Activated CD4-positive, alpha-beta memory T cell treated with anti-CD3 and anti-CD28 coated beads for 36 hours (primary cell): ENCODE data around the gene SDHAF1. TPM values are rescaled to one million over a fixed set of nuclear protein-coding genes. Genes with fewer than 3 reads are reported as not detected.

Experiments
- CTCF ChIA-PET: fragments of 350-600 bp; sonication (Branson Sonifier 250); formaldehyde crosslinking; loops from one replicate; lab custom pipeline; 2021; ENCODE audit warnings: antibody characterized with exemption, inconsistent platforms; lab: Charles Lee
- POLR2A ChIA-PET: fragments of 350-600 bp; sonication (Branson Sonifier 250); formaldehyde crosslinking; loops from one replicate; lab custom pipeline; 2021; ENCODE audit warnings: antibody characterized with exemption; lab: Charles Lee
- DNase-seq: peaks from one replicate; pipeline ENCODE4 v3.0.0-alpha.2; 2020
- H3K27ac Mint-ChIP-seq: one replicate; pipeline ENCODE4 v1.8.0; 2021; ENCODE audit warnings: mixed read lengths
- H3K27me3 Mint-ChIP-seq: one replicate; pipeline ENCODE4 v1.8.0; 2021; ENCODE audit warnings: mixed read lengths
- H3K36me3 Mint-ChIP-seq: one replicate; pipeline ENCODE4 v1.8.0; 2021; ENCODE audit warnings: mixed read lengths
- H3K4me1 Mint-ChIP-seq: one replicate; pipeline ENCODE4 v1.8.0; 2021; ENCODE audit warnings: low read depth, mixed read lengths
- H3K4me3 Mint-ChIP-seq: one replicate; pipeline ENCODE4 v1.8.0; 2021; ENCODE audit warnings: mild to moderate bottlenecking, mixed read lengths
- H3K9me3 Mint-ChIP-seq: one replicate; pipeline ENCODE4 v1.8.0; 2021; ENCODE audit warnings: mixed read lengths
- intact Hi-C: fragments of 100-400 bp; cut with micrococcal nuclease; formaldehyde crosslinking; loops from one replicate; pipeline ENCODE4 v1.15.1; 2023
- total RNA-seq, 2 experiments: library from RNA; stranded (reverse); gene quantifications; one replicate each; pipeline ENCODE4 v1.2.3, GENCODE V29; 2021

Gene SDHAF1
- total RNA-seq, 2 experiments from 2014 or later: 15.8 to 18.9 TPM

- H3K36me3 Mint-ChIP-seq: no peaks in the 10 kb centered on the region
- DNase-seq: peak; percentile 69
- peaks cover 26% of the 10 kb centered on the region for H3K4me1 Mint-ChIP-seq
- no peaks in the 10 kb centered on the region for H3K27me3 Mint-ChIP-seq
- CTCF ChIA-PET: interaction anchor here (2.4 kb wide), 1 partner anchor 15 kb away, joined by 8 read pairs; the partner anchor contains the start of gene SDHAF1
- peak overlapping the region; percentile 45 for H3K4me3 Mint-ChIP-seq
- H3K27ac Mint-ChIP-seq: no peak overlapping the region
- no peaks in the 10 kb centered on the region for H3K9me3 Mint-ChIP-seq
- POLR2A ChIA-PET: interaction anchor here (0.9 kb wide), 1 partner anchor 45 kb away, joined by 3 read pairs; the partner anchor contains the start of gene THAP8
- intact Hi-C loops: no loop called here
Measured at GRCh38 chr19:36009220-36009619, 14.2 kb downstream of the SDHAF1 start.

GRCh38 chr19:36009633-36010379 lies 14.8 kb downstream of the SDHAF1 start:
- Mint-ChIP-seq H3K9me3 (no peaks in the 10 kb centered on the region), H3K4me3 (peak overlapping the region; percentile 45), H3K4me1 (peaks cover 31% of the 10 kb centered on the region), H3K27me3 (no peaks in the 10 kb centered on the region), H3K36me3 (no peaks in the 10 kb centered on the region), H3K27ac (no peak overlapping the region)
- intact Hi-C loops: no loop called here
- POLR2A ChIA-PET: no interaction called here
- CTCF ChIA-PET: interaction anchor here (2.4 kb wide), 1 partner anchor 16 kb away, joined by 8 read pairs; the partner anchor contains the start of gene SDHAF1
- DNase-seq: no peak

GRCh38 chr19:36010402-36010801 lies 15.4 kb downstream of the SDHAF1 start:
- Mint-ChIP-seq H3K4me3 (no peak overlapping the region), H3K27ac (no peak overlapping the region), H3K36me3 (no peaks in the 10 kb centered on the region), H3K27me3 (no peaks in the 10 kb centered on the region), H3K9me3 (no peaks in the 10 kb centered on the region), H3K4me1 (peaks cover 37% of the 10 kb centered on the region)
- ChIA-PET CTCF (interaction anchor here (2.4 kb wide), 1 partner anchor 16 kb away, joined by 8 read pairs; the partner anchor contains the start of gene SDHAF1), POLR2A (no interaction called here)
- DNase-seq: no peak
- intact Hi-C loops: no loop called here

- CTCF ChIA-PET: interaction anchor here (1.0 to 1.3 kb wide), 2 partner anchors 16 to 114 kb away, joined by 5 read pairs; no protein-coding TSS in a partner anchor
- no peak for DNase-seq
- peaks cover 4% of the 10 kb centered on the region for H3K36me3 Mint-ChIP-seq
- no peaks in the 10 kb centered on the region for H3K9me3 Mint-ChIP-seq
- no peaks in the 10 kb centered on the region for H3K27me3 Mint-ChIP-seq
- H3K4me3 Mint-ChIP-seq: peak overlapping the region; percentile 99
- POLR2A ChIA-PET: interaction anchor here (1.2 to 1.7 kb wide), 5 partner anchors 19 to 115 kb away, joined by 3 to 12 read pairs (median 4); partner anchors contain the start of genes POLR2I, SDHAF1, THAP8 and WDR62
- peak overlapping the region; percentile 95 for H3K27ac Mint-ChIP-seq
- H3K4me1 Mint-ChIP-seq: peaks cover 42% of the 10 kb centered on the region
- intact Hi-C loops: loop anchor here (1.0 to 2.0 kb wide), 3 partner anchors 19 to 102 kb away; partner anchors contain the start of genes SDHAF1, TBCB, THAP8 and WDR62
Measured at GRCh38 chr19:36013280-36014011, 18.5 kb downstream of the SDHAF1 start.

- H3K9me3 Mint-ChIP-seq: no peaks in the 10 kb centered on the region
- intact Hi-C loops: loop anchor here (1.0 to 2.0 kb wide), 3 partner anchors 19 to 101 kb away; partner anchors contain the start of genes SDHAF1, TBCB, THAP8 and WDR62
- peak within 1 kb of the TSS; percentile 99 for H3K4me3 Mint-ChIP-seq
- peak within 1 kb of the TSS; percentile 95 for H3K27ac Mint-ChIP-seq
- CTCF ChIA-PET: interaction anchor here (0.7 to 1.3 kb wide), 3 partner anchors 17 to 959 kb away, joined by 3 to 5 read pairs (median 5); no protein-coding TSS in a partner anchor
- POLR2A ChIA-PET: interaction anchor here (1.2 to 1.7 kb wide), 5 partner anchors 20 to 114 kb away, joined by 3 to 12 read pairs (median 4); partner anchors contain the start of genes POLR2I, SDHAF1, THAP8 and WDR62
- peak; percentile 100 for DNase-seq
- H3K4me1 Mint-ChIP-seq: peaks cover 37% of the 10 kb centered on the region
- peaks cover 4% of the 10 kb centered on the region for H3K36me3 Mint-ChIP-seq
- H3K27me3 Mint-ChIP-seq: no peaks in the 10 kb centered on the region
Measured at GRCh38 chr19:36014012-36014924, 19.3 kb downstream of the SDHAF1 start, which contains the start of gene ALKBH6. ALKBH6 (minus strand) TSS chr19:36014213; CDS start chr19:36013397, 816 bp downstream.

GRCh38 chr19:36019061-36019670 lies 24.2 kb downstream of the SDHAF1 start:
- Mint-ChIP-seq H3K27ac (no peak overlapping the region), H3K4me3 (no peak overlapping the region), H3K27me3 (no peaks in the 10 kb centered on the region), H3K36me3 (peaks cover 15% of the 10 kb centered on the region), H3K4me1 (peaks cover 17% of the 10 kb centered on the region), H3K9me3 (no peaks in the 10 kb centered on the region)
- ChIA-PET CTCF (no interaction called here), POLR2A (no interaction called here)
- intact Hi-C loops: no loop called here
- no peak for DNase-seq

- H3K27me3 Mint-ChIP-seq: no peaks in the 10 kb centered on the region
- DNase-seq: no peak
- CTCF ChIA-PET: no interaction called here
- no peaks in the 10 kb centered on the region for H3K9me3 Mint-ChIP-seq
- intact Hi-C loops: loop anchor here (10.0 kb wide), 1 partner anchor 919 kb away; no protein-coding TSS in a partner anchor
- H3K4me3 Mint-ChIP-seq: no peak overlapping the region
- H3K36me3 Mint-ChIP-seq: peaks cover 15% of the 10 kb centered on the region
- H3K4me1 Mint-ChIP-seq: no peaks in the 10 kb centered on the region
- POLR2A ChIA-PET: no interaction called here
- no peak overlapping the region for H3K27ac Mint-ChIP-seq
Measured at GRCh38 chr19:36023432-36023831, 28.4 kb downstream of the SDHAF1 start.

- CTCF ChIA-PET: no interaction called here
- Mint-ChIP-seq H3K4me1 (no peaks in the 10 kb centered on the region), H3K27ac (no peak overlapping the region), H3K27me3 (no peaks in the 10 kb centered on the region), H3K36me3 (peaks cover 22% of the 10 kb centered on the region), H3K4me3 (no peak overlapping the region), H3K9me3 (no peaks in the 10 kb centered on the region)
- intact Hi-C loops: loop anchor here (10.0 kb wide), 1 partner anchor 921 kb away; no protein-coding TSS in a partner anchor
- POLR2A ChIA-PET: no interaction called here
- DNase-seq: no peak
Measured at GRCh38 chr19:36025541-36025940, 30.6 kb downstream of the SDHAF1 start.

- POLR2A ChIA-PET: no interaction called here
- Mint-ChIP-seq H3K27me3 (no peaks in the 10 kb centered on the region), H3K4me3 (no peak overlapping the region), H3K4me1 (no peaks in the 10 kb centered on the region), H3K9me3 (no peaks in the 10 kb centered on the region), H3K36me3 (peaks cover 21% of the 10 kb centered on the region), H3K27ac (no peak overlapping the region)
- DNase-seq: no peak
- CTCF ChIA-PET: no interaction called here
- intact Hi-C loops: loop anchor here (10.0 kb wide), 1 partner anchor 921 kb away; no protein-coding TSS in a partner anchor
Measured at GRCh38 chr19:36026091-36026876, 31.3 kb downstream of the SDHAF1 start.

GRCh38 chr19:36027696-36028095 lies 32.7 kb downstream of the SDHAF1 start:
- Mint-ChIP-seq H3K27ac (no peak overlapping the region), H3K9me3 (no peaks in the 10 kb centered on the region), H3K4me1 (peaks cover 5% of the 10 kb centered on the region), H3K27me3 (no peaks in the 10 kb centered on the region), H3K36me3 (peaks cover 24% of the 10 kb centered on the region), H3K4me3 (no peak overlapping the region)
- ChIA-PET CTCF (no interaction called here), POLR2A (no interaction called here)
- intact Hi-C loops: loop anchor here (10.0 kb wide), 1 partner anchor 923 kb away; no protein-coding TSS in a partner anchor
- no peak for DNase-seq
